AG09309 (cell line): ENCODE results near the gene RPS4Y1.
"Not testable (repeated sequence)": the region's sequence is repeated elsewhere in the genome, so short reads cannot be mapped to it uniquely, and the experiment has no call there.

Experiments used
- DNase-seq: peaks from one replicate; pipeline ENCODE4 v3.0.0-alpha.2; 2010; ENCODE audit warnings: low read depth
- H3K4me3 ChIP-seq: 2 replicates; pipeline ENCODE4 v1.5.1; 2011; ENCODE audit warnings: mild to moderate bottlenecking, low read depth, low read length, moderate library complexity; ENCODE audit not compliant: control insufficient read depth
- CTCF ChIP-seq: IDR thresholded peaks from 2 replicates; pipeline ENCODE4 v1.5.1; 2011; ENCODE audit warnings: mild to moderate bottlenecking, low read depth, low read length, inconsistent platforms; ENCODE audit not compliant: insufficient read depth, control insufficient read depth; ENCODE audit errors: missing control alignments

Gene RPS4Y1

GRCh38 chrY:2841471-2841893 lies at the start of gene RPS4Y1:
Gene RPS4Y1 (plus strand): TSS chrY:2841602. CDS start chrY:2841625, 23 bp downstream.
- DNase-seq, result no peak
- no peak for TF ChIP-seq CTCF
- no peak within 1 kb of the TSS for H3K4me3 ChIP-seq

GRCh38 chrY:2796977-2797523 lies 44.4 kb upstream of the RPS4Y1 start:
- H3K4me3 ChIP-seq, result no peak overlapping the region
- DNase-seq, result no peak
- TF ChIP-seq CTCF, result no peak

GRCh38 chrY:2797991-2798390 lies 43.4 kb upstream of the RPS4Y1 start:
- no peak overlapping the region for H3K4me3 ChIP-seq
- DNase-seq, result no peak
- no peak for TF ChIP-seq CTCF

- no peak for DNase-seq
- no peak for TF ChIP-seq CTCF
- H3K4me3 ChIP-seq, result no peak overlapping the region
These were observed 41.2 kb upstream of the RPS4Y1 start for GRCh38 chrY:2800246-2800645.

GRCh38 chrY:2817146-2817896 lies 24.1 kb upstream of the RPS4Y1 start:
- DNase-seq, H3K4me3 ChIP-seq: not testable (repeated sequence)

GRCh38 chrY:2824471-2824870 lies 16.9 kb upstream of the RPS4Y1 start:
- TF ChIP-seq CTCF, result no peak

GRCh38 chrY:2828497-2828896 lies 12.9 kb upstream of the RPS4Y1 start:
- no peak for DNase-seq
- TF ChIP-seq CTCF, result no peak
- H3K4me3 ChIP-seq, result no peak overlapping the region

More at GRCh38 chrY:2824471-2824870, 16.9 kb upstream of the RPS4Y1 start:
- no peak overlapping the region for H3K4me3 ChIP-seq
- no peak for DNase-seq
